GM12872 (cell line): ENCODE data around the gene PPAN.

Source experiments
- CTCF ChIP-seq: IDR thresholded peaks from 3 replicates; pipeline ENCODE4 v1.5.1; 2011; ENCODE audit warnings: low read depth, mild to moderate bottlenecking, low read length, moderate library complexity; ENCODE audit not compliant: insufficient read depth

The PPAN gene

DNA sequence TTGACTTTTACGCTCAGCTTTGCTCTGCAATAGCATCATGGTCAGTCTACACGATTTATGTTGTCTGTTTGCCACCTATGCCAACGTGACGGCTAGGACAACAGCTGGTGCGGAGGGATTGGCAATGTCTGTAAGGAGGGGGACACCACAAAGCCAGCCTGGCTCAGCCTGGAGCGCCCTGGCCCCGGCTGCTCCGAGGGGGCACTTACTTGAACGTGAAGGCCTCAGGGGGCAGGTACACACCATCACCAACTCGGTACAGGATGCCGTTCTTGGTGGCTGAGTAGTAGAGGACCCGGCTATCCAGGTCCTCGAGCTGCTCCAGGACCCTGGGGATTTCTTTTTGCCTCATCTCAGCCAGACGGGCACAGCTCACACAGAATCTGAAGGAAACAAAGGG lies 40.0 kb downstream of the PPAN start:
- no peak for TF ChIP-seq CTCF

DNA sequence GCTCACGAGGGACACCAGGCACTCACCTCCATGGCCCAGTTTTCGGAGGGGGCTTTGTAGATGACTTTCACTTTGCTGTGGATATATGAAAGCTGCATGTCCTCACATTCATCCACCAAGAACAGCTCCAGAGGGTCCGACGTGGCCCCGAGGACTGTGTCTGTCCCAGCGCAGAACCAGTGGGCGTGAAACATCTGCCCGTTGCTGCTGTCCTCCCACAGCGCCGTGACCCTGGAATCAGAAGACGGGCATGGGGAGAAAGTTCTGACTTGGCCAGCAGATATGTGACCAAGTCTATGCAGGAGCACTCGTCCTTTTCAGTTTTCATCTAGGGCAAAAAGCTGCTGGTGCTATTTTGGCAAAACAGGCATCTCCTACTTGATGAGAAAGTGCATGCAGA lies 43.3 kb downstream of the PPAN start:
- TF ChIP-seq CTCF: no peak

GRCh38 chr19:10151521-10151920 lies 45.4 kb downstream of the PPAN start:
- TF ChIP-seq CTCF: no peak

DNA sequence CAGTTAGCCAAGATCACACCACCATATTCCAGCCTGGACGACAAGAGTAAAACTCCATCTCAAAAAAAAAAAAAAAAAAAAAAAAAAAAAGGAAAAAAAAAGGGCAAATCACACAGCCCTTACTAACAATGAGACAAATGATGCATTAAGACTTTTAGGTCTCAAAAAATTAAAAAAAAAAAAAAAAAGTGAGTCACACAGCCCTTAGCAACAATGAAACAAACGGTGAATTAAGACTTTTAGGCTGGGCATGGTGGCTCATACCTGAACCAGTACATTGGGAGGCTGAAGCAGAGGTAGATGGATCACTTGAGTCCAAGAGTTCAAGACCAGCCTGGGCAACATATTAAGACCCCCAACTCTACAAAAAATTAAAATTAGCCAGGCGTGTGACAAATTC lies 45.9 kb downstream of the PPAN start:
- no peak for TF ChIP-seq CTCF

DNA sequence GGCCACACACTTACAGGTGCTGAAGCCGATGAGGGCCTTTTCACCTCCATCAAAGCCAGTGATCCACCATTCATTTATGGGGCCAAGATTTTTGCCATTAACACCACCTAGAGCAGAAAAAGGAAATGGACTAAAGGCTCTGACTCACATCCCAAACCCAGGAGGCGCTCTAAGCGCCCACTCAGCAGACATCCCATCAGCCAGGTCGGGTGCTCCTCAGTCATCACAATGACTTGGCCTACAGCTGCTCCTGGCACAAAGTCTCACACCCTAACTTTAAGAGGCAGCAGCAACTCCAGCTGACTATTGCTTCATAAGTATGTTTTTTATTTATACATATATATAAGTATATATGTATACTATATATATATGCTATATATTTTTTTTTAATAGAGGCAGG lies 49.7 kb downstream of the PPAN start:
- no peak for TF ChIP-seq CTCF

GRCh38 chr19:10158071-10158470 lies 51.9 kb downstream of the PPAN start:
- no peak for TF ChIP-seq CTCF

DNA sequence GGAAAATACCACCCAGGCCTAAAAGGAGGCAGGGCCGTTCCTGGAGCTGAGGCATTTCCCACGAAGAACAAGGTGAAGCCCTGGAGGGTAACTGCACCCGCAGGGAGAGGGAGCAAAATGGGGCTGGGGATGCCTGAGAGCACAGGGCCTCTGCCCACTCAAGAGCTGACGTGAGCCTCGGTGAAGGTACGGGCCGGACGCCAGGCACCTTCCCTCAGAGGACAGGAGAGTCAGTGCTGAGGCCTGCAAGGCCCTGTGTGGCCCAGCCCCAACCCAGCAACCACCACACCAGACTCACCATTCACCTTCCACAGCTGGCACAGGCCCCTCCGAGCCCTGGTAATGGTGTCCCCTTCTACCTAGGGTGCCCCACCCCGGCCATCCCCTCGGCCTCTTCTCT lies 52.3 kb downstream of the PPAN start:
- TF ChIP-seq CTCF: no peak

GRCh38 chr19:10159610-10160009 lies 53.4 kb downstream of the PPAN start:
- no peak for TF ChIP-seq CTCF
